HCT116 (cell line): Measurements from ENCODE around the gene AZIN2. TPM values are rescaled to one million over a fixed set of nuclear protein-coding genes. Genes with fewer than 3 reads are reported as not detected.
A peak's percentile ranks its signal among the peaks of the same experiment; 100 is the strongest.

Source experiments
- ATAC-seq: fragments of 200-7000 bp; cut with Tn5 transposase; 2 replicates; pipeline ENCODE4 v1.9.1; 2020; ENCODE audit warnings: mild to moderate bottlenecking, moderate library complexity
- BruUV-seq: library from RNA; stranded (reverse); fragments of 400-500 nt; replicated peaks from 2 replicates; lab custom pipeline; 2021; lab: Mats Ljungman, UMichigan
- CTCF ChIA-PET: fragments of 300-600 bp; sonication (Branson Sonifier 250); formaldehyde crosslinking; loops from one replicate; lab custom pipeline; 2021; ENCODE audit warnings: antibody characterized with exemption; lab: Charles Lee
- POLR2A ChIA-PET: fragments of 300-600, 350-600 bp; sonication (Branson Sonifier 250); formaldehyde crosslinking; loops from one replicate; lab custom pipeline; 2021; ENCODE audit warnings: antibody characterized with exemption; lab: Charles Lee
- RAD21 ChIA-PET, 2 experiments: fragments of 300-600 bp; sonication (Branson Sonifier 250); formaldehyde crosslinking; loops; one replicate each; lab custom pipeline; 2023; ENCODE audit warnings: low total read pairs in 2 of 2; ENCODE audit not compliant: uncharacterized antibody in 2 of 2, unreplicated experiment in 2 of 2, low non-redundant PET in 1 of 2; lab: Charles Lee
- DNase-seq: peaks from one replicate; pipeline ENCODE4 v3.0.0-alpha.2; 2010; ENCODE audit warnings: low read depth, low spot score
- H2AFZ ChIP-seq: fragments of 200-600 bp; shearing (Covaris generic), sonication (generic); 2 replicates; pipeline ENCODE4 v1.6.1; 2017; ENCODE audit warnings: low read depth, mixed run types, mixed read lengths, antibody characterized with exemption, low read length; ENCODE audit not compliant: poor library complexity, severe bottlenecking
- H3K27ac ChIP-seq: 2 replicates; pipeline ENCODE4 v1.5.1; 2012; ENCODE audit warnings: low read depth, low read length
- H3K27me3 ChIP-seq: fragments of 200-600 bp; sonication (generic); 2 replicates; pipeline ENCODE4 v1.6.1; 2016; ENCODE audit warnings: mixed run types, low read length, mixed read lengths; ENCODE audit not compliant: insufficient read depth
- H3K36me3 ChIP-seq, 2 experiments: fragments of 200-500 bp in 1 of 2; fragments of 200-600 bp in 1 of 2; sonication (Bioruptor generic) in 1 of 2; sonication (generic) in 1 of 2; 2 replicates each; pipeline versions ENCODE4 v1.5.1 to v1.6.1; 2014 to 2016; ENCODE audit warnings: low read length in 2 of 2, inconsistent platforms in 1 of 2, mixed read lengths in 1 of 2, mixed run types in 1 of 2; ENCODE audit not compliant: insufficient read depth in 2 of 2, control insufficient read depth in 1 of 2
- H3K4me1 ChIP-seq, 2 experiments: fragments of 200-600 bp in 1 of 2; sonication (generic) in 1 of 2; 2 replicates each; pipeline versions ENCODE4 v1.5.1 to v1.6.1; 2012 to 2017; ENCODE audit warnings: low read length in 2 of 2, inconsistent platforms in 1 of 2, mild to moderate bottlenecking in 1 of 2, mixed read lengths in 1 of 2, mixed run types in 1 of 2, moderate library complexity in 1 of 2; ENCODE audit not compliant: insufficient read depth in 2 of 2, control insufficient read depth in 1 of 2
- H3K4me2 ChIP-seq: fragments of 200-600 bp; sonication (generic); 2 replicates; pipeline ENCODE4 v1.6.1; 2017; ENCODE audit warnings: mixed run types, low read length, mixed read lengths
- H3K4me3 ChIP-seq, 2 experiments: fragments of 200-600 bp in 1 of 2; sonication (generic) in 1 of 2; replicated peaks in 1 of 2; 2 replicates each; pipeline ENCODE4 v1.5.1; 2011 to 2016; ENCODE audit warnings: low read length in 2 of 2, control low read depth in 1 of 2, low read depth in 1 of 2, mild to moderate bottlenecking in 1 of 2, mixed read lengths in 1 of 2, mixed run types in 1 of 2
- H3K79me2 ChIP-seq: fragments of 200-600 bp; sonication (generic); 2 replicates; pipeline ENCODE4 v1.6.1; 2017; ENCODE audit warnings: mild to moderate bottlenecking, mixed run types, low read length, moderate library complexity, mixed read lengths; ENCODE audit not compliant: insufficient read depth
- H3K9ac ChIP-seq: fragments of 200-600 bp; sonication (generic); 2 replicates; pipeline ENCODE4 v1.6.1; 2016; ENCODE audit warnings: low read length, mixed read lengths
- H3K9me2 ChIP-seq: fragments of 200-600 bp; sonication (generic), shearing (Covaris generic); 2 replicates; pipeline ENCODE4 v1.6.1; 2017; ENCODE audit warnings: mixed run types, mild to moderate bottlenecking, moderate library complexity; ENCODE audit not compliant: insufficient read depth
- H3K9me3 ChIP-seq, 2 experiments: fragments of 200-500 bp in 1 of 2; fragments of 200-600 bp in 1 of 2; sonication (Bioruptor generic) in 1 of 2; sonication (generic) in 1 of 2; 2 replicates each; pipeline ENCODE4 v1.6.1; 2014 to 2017; ENCODE audit warnings: low read length in 2 of 2, mixed read lengths in 2 of 2, inconsistent platforms in 1 of 2, low read depth in 1 of 2, mild to moderate bottlenecking in 1 of 2, mixed run types in 1 of 2, moderate library complexity in 1 of 2; ENCODE audit not compliant: control insufficient read depth in 1 of 2, insufficient read depth in 1 of 2
- H4K20me1 ChIP-seq: fragments of 200-600 bp; sonication (generic), shearing (Covaris generic); 2 replicates; pipeline ENCODE4 v1.6.1; 2017; ENCODE audit warnings: mixed run types, mild to moderate bottlenecking, moderate library complexity; ENCODE audit not compliant: insufficient read depth
- CBX3 ChIP-seq: IDR thresholded peaks from 2 replicates; pipeline ENCODE4 v1.6.1; 2012; ENCODE audit warnings: low read depth
- EGR1 ChIP-seq: IDR thresholded peaks from 2 replicates; pipeline ENCODE4 v1.6.1; 2012; ENCODE audit warnings: low read depth
- ELF1 ChIP-seq: IDR thresholded peaks from 2 replicates; pipeline ENCODE4 v1.6.1; 2012; ENCODE audit warnings: low read depth, borderline replicate concordance
- EZH2 ChIP-seq: fragments of 200-600 bp; sonication (generic); IDR thresholded peaks from 2 replicates; pipeline ENCODE4 v1.6.1; 2017; ENCODE audit warnings: antibody characterized with exemption, mixed run types
- EZH2phosphoT487 ChIP-seq: fragments of 200-600 bp; IDR thresholded peaks from 2 replicates; pipeline ENCODE4 v1.6.1; 2018; ENCODE audit warnings: antibody characterized with exemption, borderline replicate concordance
- POLR2AphosphoS5 ChIP-seq: IDR thresholded peaks from 2 replicates; pipeline ENCODE4 v1.6.1; 2011; ENCODE audit warnings: mild to moderate bottlenecking, low read depth, low read length, moderate library complexity
- RAD21 ChIP-seq: IDR thresholded peaks from 2 replicates; pipeline ENCODE4 v1.6.1; 2012; ENCODE audit warnings: low read depth, mild to moderate bottlenecking
- SIN3A ChIP-seq: IDR thresholded peaks from 2 replicates; pipeline ENCODE4 v1.6.1; 2012; ENCODE audit warnings: low read depth
- SRF ChIP-seq: IDR thresholded peaks from 2 replicates; pipeline ENCODE4 v1.6.1; 2012; ENCODE audit warnings: low read depth
- YY1 ChIP-seq: IDR thresholded peaks from 2 replicates; pipeline ENCODE4 v1.6.1; 2011; ENCODE audit warnings: low read length, low read depth, moderate library complexity, mild to moderate bottlenecking; ENCODE audit not compliant: insufficient replicate concordance; ENCODE audit errors: extremely low read depth
- ZNF274 ChIP-seq: fragments of 200-500 bp; sonication (Bioruptor generic); IDR thresholded peaks from 2 replicates; pipeline ENCODE4 v1.6.1; 2014; ENCODE audit warnings: mild to moderate bottlenecking, low read depth, low read length, inconsistent platforms
- intact Hi-C: fragments of 100-400 bp; cut with micrococcal nuclease; formaldehyde crosslinking; loops from 2 replicates; pipeline ENCODE4 v1.10.0; 2022
- total RNA-seq: library from RNA; stranded (reverse); gene quantifications from one replicate; pipeline ENCODE4 v1.2.1, GENCODE V29; 2021; ENCODE audit not compliant: unreplicated experiment
- TF ChIP-seq, protein P1 (sequence below), 3 experiments: fragments of 200-600 bp in 1 of 3; sonication (generic) in 1 of 3; IDR thresholded peaks in 2 of 3; conservative IDR thresholded peaks in 1 of 3; 2 replicates each; pipeline ENCODE4 v1.5.1; 2012 to 2017; ENCODE audit warnings: low read depth in 2 of 3, low read length in 2 of 3, antibody characterized with exemption in 1 of 3, borderline replicate concordance in 1 of 3, control low read depth in 1 of 3, mild to moderate bottlenecking in 1 of 3, mixed read lengths in 1 of 3, mixed run types in 1 of 3, moderate library complexity in 1 of 3; ENCODE audit not compliant: insufficient read depth in 1 of 3
- TF ChIP-seq, protein P2 (sequence below): IDR thresholded peaks from 2 replicates; pipeline ENCODE4 v1.6.1; 2012; ENCODE audit warnings: low read depth

The AZIN2 gene
- total RNA-seq, 1 experiment from 2014 or later: 7.8 TPM

DNA sequence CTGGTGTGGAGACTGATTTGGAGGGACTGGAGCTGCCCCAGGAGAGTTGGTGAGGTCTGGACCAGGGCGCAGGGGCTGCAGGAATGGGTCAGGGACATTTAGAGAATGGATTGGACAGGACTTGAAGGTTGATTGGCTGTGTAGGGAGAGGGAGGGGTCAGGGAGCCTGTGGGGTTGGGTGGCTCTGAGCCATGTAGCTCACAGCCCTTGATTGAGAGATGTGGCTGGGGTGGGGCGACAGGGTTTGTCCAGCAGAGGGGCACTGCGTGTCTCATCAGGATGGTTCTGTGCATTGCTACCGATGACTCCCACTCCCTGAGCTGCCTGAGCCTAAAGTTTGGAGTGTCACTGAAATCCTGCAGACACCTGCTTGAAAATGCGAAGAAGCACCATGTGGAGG, 12.1 kb downstream of the AZIN2 start:
- POLR2A ChIA-PET: no interaction called here
- ATAC-seq: peak; percentile 70
- no peak overlapping the region for H3K4me2 ChIP-seq
- peaks cover 0 to 17% of the 10 kb centered on the region in 2 experiments; a peak in 2 of 4 replicates for H3K4me1 ChIP-seq
- CTCF ChIA-PET: no interaction called here
- no peaks in the 10 kb centered on the region for H3K9me2 ChIP-seq
- no peak overlapping the region for H2AFZ ChIP-seq
- no peaks in the 10 kb centered on the region for H3K9me3 ChIP-seq
- no peak overlapping the region for H3K4me3 ChIP-seq
- no TSS peak for BruUV-seq
- no peaks in the 10 kb centered on the region for H3K36me3 ChIP-seq
- no peaks in the 10 kb centered on the region for H3K27me3 ChIP-seq
- H3K9ac ChIP-seq: no peak overlapping the region
- TF ChIP-seq SIN3A: no peak
- TF ChIP-seq, protein P1, sequence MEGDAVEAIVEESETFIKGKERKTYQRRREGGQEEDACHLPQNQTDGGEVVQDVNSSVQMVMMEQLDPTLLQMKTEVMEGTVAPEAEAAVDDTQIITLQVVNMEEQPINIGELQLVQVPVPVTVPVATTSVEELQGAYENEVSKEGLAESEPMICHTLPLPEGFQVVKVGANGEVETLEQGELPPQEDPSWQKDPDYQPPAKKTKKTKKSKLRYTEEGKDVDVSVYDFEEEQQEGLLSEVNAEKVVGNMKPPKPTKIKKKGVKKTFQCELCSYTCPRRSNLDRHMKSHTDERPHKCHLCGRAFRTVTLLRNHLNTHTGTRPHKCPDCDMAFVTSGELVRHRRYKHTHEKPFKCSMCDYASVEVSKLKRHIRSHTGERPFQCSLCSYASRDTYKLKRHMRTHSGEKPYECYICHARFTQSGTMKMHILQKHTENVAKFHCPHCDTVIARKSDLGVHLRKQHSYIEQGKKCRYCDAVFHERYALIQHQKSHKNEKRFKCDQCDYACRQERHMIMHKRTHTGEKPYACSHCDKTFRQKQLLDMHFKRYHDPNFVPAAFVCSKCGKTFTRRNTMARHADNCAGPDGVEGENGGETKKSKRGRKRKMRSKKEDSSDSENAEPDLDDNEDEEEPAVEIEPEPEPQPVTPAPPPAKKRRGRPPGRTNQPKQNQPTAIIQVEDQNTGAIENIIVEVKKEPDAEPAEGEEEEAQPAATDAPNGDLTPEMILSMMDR (IDR thresholded peaks at IDR 0.05 in 2 of 3, conservative IDR thresholded peaks at IDR 0.05 in 1 of 3; ENCODE audit: borderline replicate concordance in 1 of 3, insufficient read depth in 1 of 3, low read depth in 2 of 3, low read length in 2 of 3): peak in 1 of 3 experiments; percentile 13; a peak in 1 of 6 replicates
- H3K27ac ChIP-seq: no peak overlapping the region
- no peak for DNase-seq
- intact Hi-C loops: loop anchor here (10.0 kb wide), 1 partner anchor 262 kb away; no protein-coding TSS in a partner anchor
- no peaks in the 10 kb centered on the region for H4K20me1 ChIP-seq
- RAD21 ChIA-PET: no interaction called here
- H3K79me2 ChIP-seq: no peaks in the 10 kb centered on the region

DNA sequence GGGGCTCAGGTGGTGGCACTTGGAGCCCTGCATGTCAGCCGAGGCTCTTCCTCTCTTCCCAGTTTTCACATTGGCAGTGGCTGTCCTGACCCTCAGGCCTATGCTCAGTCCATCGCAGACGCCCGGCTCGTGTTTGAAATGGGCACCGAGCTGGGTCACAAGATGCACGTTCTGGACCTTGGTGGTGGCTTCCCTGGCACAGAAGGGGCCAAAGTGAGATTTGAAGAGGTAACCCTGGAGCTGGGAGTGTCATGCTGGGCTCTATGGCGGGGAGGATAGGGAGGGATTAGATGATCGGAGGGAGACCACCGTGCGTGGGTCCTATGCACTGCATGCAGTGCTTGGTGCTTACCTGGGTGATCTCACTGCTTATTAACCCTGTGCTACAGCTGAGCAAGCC, 13.5 kb downstream of the AZIN2 start:
- Histone ChIP-seq H3K27ac (no peak overlapping the region), H3K27me3 (no peaks in the 10 kb centered on the region), H2AFZ (no peak overlapping the region), H3K9me2 (no peaks in the 10 kb centered on the region), H3K4me3 (no peak overlapping the region), H3K79me2 (no peaks in the 10 kb centered on the region), H3K36me3 (no peaks in the 10 kb centered on the region), H3K9ac (no peak overlapping the region), H3K9me3 (no peaks in the 10 kb centered on the region), H3K4me1 (peaks cover 11 to 32% of the 10 kb centered on the region in 2 experiments), H4K20me1 (no peaks in the 10 kb centered on the region), H3K4me2 (no peak overlapping the region)
- intact Hi-C loops: loop anchor here (10.0 kb wide), 1 partner anchor 260 kb away; no protein-coding TSS in a partner anchor
- ChIA-PET RAD21 (no interaction called here), POLR2A (no interaction called here), CTCF (interaction anchor here (0.9 to 2.3 kb wide), 2 partner anchors 8 to 518 kb away, joined by 3 to 9 read pairs; no protein-coding TSS in a partner anchor)
- ATAC-seq (no peak), DNase-seq (no peak)
- no TSS peak for BruUV-seq
- TF ChIP-seq YY1 (no peak), ZNF274 (no peak), EZH2 (no peak), EGR1 (no peak), ELF1 (no peak), CBX3 (no peak), SRF (no peak), RAD21 (no peak), EZH2phosphoT487 (no peak), POLR2AphosphoS5 (no peak)
- TF ChIP-seq, protein P2, sequence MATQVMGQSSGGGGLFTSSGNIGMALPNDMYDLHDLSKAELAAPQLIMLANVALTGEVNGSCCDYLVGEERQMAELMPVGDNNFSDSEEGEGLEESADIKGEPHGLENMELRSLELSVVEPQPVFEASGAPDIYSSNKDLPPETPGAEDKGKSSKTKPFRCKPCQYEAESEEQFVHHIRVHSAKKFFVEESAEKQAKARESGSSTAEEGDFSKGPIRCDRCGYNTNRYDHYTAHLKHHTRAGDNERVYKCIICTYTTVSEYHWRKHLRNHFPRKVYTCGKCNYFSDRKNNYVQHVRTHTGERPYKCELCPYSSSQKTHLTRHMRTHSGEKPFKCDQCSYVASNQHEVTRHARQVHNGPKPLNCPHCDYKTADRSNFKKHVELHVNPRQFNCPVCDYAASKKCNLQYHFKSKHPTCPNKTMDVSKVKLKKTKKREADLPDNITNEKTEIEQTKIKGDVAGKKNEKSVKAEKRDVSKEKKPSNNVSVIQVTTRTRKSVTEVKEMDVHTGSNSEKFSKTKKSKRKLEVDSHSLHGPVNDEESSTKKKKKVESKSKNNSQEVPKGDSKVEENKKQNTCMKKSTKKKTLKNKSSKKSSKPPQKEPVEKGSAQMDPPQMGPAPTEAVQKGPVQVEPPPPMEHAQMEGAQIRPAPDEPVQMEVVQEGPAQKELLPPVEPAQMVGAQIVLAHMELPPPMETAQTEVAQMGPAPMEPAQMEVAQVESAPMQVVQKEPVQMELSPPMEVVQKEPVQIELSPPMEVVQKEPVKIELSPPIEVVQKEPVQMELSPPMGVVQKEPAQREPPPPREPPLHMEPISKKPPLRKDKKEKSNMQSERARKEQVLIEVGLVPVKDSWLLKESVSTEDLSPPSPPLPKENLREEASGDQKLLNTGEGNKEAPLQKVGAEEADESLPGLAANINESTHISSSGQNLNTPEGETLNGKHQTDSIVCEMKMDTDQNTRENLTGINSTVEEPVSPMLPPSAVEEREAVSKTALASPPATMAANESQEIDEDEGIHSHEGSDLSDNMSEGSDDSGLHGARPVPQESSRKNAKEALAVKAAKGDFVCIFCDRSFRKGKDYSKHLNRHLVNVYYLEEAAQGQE: no peak
